NCI-H2029 (cell line): ENCODE measurements around the gene PTPRG.

Source experiments
- DNase-seq: peaks from one replicate; lab custom pipeline; 2025; lab: John Stamatoyannopoulos, UW

Gene PTPRG

DNA sequence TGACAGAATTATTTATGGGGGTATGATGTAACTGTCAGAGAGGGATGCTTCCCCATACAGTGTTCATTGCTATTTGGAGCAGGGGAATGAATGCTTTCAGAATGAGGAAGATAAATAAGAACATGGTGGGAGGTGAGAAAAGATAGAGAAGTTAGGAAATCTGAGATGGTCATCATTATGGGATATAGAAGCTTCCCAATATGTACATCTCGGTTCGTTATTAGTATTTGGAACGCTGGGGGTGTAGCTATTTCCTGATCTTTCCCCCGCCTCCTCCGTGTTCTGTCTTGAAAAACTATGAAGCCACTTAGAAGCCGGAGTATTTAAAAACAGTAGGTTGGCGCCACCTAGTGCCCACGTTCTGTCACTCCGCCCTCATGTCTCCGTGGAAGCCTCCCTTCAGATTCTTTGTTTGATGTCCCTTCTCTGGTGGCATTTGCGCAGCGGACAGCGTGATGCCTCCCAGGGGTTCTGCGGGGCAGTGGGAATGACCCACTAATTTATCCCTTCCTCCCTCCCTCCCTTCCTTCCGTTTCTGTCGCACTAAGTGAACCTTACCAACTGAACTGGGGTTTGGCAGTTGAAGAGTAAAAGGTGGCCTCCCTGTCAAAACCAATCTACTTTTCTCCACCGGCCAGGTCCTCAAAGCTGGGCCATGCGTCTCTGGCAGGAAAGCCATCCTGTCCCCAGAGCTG is 627.5 kb downstream of the PTPRG start:
- DNase-seq: no peak

GRCh38 chr3:62189376-62189698 is 628.0 kb downstream of the PTPRG start:
- DNase-seq: no peak

DNA sequence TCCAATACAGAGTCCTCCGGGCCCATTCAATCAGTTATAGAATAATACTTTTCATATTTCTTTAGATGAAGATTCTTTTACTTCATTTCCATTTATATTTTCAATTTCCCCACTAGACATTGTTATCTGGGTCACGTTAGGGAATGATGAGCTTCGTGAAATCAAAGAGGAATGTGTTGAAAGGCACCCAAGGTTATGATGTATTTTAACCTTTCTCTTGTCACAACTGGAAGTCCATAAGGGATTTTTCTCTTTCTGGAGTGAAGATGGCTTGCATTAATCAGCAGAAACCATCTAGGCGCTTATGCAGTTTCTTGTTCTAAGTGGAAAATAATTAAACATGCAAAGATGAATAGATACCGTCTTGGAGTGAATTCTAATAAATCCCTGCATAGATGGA is 631.5 kb downstream of the PTPRG start:
- no peak for DNase-seq

GRCh38 chr3:62193586-62194345 is 632.4 kb downstream of the PTPRG start:
- no peak for DNase-seq

GRCh38 chr3:62197350-62198012 is 636.1 kb downstream of the PTPRG start:
- no peak for DNase-seq

DNA sequence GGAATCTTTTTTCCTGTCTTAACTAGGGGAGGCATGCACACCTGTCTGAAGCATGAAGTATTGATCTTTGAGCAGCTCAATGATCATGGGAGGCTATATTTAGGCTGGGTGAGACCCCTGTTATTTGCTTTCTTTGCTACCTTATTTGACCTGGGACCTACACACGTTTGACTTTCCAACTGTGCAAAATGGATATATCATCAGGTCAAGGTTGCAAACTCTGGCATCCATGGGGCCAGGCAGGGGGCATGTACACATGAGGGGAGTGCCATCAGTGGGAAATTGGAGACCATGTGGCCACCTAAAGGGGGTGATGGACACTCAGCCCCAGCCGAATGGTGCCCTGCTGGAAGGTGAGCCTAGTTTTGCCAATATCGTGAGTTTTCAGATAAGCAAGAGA is 637.8 kb downstream of the PTPRG start:
- no peak for DNase-seq

DNA sequence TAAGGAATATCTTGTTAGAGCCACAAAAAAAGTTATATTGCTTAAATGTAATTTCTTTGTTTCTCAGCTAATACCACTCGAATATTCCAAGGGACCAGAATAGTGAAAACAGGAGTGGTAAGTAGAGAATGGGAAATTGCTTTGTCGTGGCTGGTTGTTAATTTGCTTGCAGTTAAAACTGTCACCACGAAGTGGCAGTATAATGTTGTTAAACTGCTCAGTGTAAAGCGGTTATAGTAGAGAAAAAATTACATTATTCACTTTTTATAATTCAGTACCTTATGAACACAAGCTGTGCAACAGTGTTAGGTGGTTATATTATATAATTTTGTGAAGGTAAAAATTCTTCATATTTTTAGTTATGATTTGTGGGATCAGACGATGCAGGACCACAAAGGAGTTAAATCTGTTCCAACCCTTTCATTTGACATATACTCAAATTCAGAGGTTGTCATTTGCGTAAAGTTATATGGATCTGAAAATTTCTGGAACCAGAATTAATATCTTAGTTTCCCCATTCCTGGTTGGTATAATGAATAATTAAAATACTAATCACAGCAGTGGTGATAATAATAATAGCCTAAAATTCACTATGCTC is 640.2 kb downstream of the PTPRG start:
- DNase-seq: no peak

DNA sequence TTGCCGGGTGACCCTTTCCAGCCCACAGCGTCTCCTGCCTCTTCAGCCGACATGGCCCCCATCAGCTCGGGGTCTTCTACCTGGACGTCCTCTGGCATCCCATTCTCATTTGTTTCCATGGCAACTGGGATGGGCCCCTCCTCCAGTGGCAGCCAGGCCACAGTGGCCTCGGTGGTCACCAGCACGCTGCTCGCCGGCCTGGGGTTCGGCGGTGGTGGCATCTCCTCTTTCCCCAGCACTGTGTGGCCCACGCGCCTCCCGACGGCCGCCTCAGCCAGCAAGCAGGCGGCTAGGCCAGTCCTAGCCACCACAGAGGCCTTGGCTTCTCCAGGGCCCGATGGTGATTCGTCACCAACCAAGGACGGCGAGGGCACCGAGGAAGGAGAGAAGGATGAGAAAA is 641.8 kb downstream of the PTPRG start:
- no peak for DNase-seq

- DNase-seq: no peak
These were observed 642.2 kb downstream of the PTPRG start for GRCh38 chr3:62203561-62203960.

DNA sequence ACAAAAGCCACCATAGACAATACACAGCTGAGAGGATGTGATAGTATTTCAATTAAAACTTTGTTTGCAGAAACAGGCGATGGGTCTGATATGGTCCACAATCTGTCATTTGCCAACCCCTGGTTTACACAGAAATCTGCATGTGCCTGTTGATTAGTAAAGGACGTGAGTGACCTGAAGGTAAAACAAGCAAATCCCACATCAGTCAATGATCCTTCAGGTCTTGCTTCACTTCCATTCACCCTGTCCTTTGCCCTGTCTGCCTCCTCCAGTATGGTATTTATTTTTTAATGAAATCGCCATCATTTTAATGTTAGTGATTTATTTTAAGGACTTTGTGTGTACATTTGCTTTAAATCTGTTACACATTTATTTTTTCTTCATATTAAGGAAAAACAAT is 645.8 kb downstream of the PTPRG start:
- no peak for DNase-seq

GRCh38 chr3:62208385-62208784 is 647.0 kb downstream of the PTPRG start:
- DNase-seq: no peak

- DNase-seq: no peak
These were observed 647.7 kb downstream of the PTPRG start for GRCh38 chr3:62209101-62209500.

GRCh38 chr3:62210011-62210410 is 648.6 kb downstream of the PTPRG start:
- no peak for DNase-seq

DNA sequence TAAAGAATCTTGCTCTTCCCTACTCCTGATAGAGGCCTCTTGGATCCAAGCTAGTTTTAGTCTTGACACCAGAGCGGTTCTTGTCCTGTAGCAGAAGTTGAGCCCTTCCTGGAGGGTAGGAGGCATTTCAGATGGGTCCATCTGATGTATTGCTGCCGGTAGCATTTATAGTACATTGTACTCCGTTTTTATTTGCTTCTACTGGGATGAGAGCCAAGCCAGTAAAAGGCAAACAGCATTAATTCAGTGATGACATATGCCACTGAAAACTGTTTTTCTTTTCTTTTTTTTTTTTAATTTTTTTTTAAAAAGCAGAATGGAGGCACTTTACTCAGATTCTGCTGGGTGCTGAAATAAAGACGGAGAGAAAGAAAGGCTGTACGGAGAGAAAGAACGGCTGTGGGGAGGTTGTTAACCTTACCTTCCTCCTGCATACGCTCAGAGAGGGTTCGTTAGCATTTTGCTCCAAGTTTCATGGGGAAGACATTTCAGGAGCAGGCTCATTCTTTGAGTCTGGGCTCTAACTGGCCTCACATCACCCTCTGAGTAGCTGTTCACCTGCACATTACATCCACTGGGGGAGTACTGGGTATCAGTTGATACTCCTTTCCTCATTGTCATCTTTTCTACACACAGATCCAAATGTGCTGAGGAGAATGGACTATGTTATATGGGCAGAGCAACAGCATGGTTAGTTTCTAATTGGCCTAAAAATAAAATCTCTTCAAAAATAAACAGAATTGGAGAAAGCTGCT is 650.5 kb downstream of the PTPRG start:
- no peak for DNase-seq

GRCh38 chr3:62214850-62215249 is 653.5 kb downstream of the PTPRG start:
- DNase-seq: no peak

DNA sequence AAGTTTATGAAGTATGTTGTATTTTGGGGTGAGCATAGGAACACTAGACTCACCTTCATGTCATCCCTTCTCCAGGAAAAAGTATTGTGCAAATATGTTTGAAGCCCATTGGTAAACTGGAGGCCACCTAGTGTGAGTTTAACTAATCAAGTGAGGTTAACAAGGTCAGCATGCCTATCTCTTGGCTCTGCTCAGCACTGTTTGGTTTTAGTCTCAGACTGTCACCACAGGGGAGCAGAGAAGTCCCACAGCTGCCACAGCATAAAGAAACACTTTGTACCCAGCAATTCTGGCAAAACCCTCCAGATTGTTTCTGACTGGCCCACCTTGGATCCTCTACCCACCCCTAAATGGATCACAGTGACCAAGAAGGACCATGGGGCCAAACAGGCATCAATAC is 659.2 kb downstream of the PTPRG start:
- no peak for DNase-seq

DNA sequence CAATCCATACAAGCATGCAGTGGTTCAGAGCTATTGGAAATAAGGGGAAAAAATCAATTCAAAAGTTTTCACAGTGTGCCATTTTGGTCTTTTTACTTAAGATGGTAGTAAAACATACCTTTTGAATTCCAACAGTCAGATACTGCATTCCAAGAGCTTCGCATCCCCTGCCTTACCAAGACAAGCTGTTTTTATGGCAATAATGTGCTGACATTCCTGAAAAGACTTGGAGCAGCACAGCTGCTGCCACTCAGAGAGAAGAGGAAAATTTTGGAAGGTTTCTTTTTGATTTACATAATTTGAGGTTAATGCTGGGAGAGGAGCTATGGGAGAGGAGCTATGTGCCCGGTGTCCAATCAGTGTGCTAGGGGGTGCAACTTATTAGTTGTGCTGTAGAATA is 663.7 kb downstream of the PTPRG start:
- no peak for DNase-seq

DNA sequence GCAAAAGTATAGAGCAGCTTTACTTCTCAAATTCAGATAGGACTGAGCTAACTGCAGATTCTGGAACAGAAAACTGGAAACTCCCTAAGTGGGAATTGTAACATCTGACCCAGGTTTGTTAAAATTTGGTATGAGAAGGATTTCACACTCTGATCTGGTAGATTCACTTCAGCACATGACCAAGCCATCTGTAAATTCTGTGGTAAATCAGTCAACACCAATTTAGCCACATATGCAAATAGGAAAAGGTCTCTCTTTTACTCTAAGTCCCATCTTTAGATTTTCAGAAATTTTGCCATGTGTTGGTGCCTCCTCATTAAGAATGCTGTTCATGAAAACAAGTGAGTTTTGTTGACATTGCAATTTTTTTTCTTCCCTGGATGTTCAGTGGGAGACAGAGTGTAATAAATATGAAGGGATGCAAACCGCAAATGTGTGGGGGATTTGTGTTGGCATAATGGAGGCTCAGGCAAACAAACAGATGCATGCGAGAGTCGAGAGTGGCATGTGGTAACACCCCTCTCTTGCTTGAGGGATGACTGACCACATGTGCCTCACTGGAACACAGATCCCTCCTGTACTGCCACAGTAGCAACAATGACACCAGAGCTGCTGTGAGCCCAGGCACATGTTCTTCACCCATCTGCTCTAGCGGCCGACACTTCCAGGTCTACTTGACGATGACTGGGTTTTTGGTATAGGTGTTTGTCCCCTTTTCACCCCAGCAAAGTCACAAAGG is 665.4 kb downstream of the PTPRG start:
- DNase-seq: no peak

- no peak for DNase-seq
These were observed 667.1 kb downstream of the PTPRG start for GRCh38 chr3:62228467-62228866.

GRCh38 chr3:62229211-62229610 is 667.8 kb downstream of the PTPRG start:
- no peak for DNase-seq

GRCh38 chr3:62229908-62230307 is 668.5 kb downstream of the PTPRG start:
- DNase-seq: no peak

GRCh38 chr3:62233065-62233464 is 671.7 kb downstream of the PTPRG start:
- no peak for DNase-seq
